CD4-positive, alpha-beta T cell treated with Interleukin-1 beta for 1 hour (primary cell): ENCODE results near the gene CERT1.
"Not testable (repeated sequence)": the region's sequence is repeated elsewhere in the genome, so short reads cannot be mapped to it uniquely, and the experiment has no call there.

ENCODE experiments used
- DNase-seq, 2 donors: peaks; one replicate each; pipeline ENCODE4 v3.0.0-alpha.2; 2020 to 2022

The CERT1 gene

GRCh38 chr5:75340714-75341478 is 170.5 kb downstream of the CERT1 start:
- DNase-seq: no peak

GRCh38 chr5:75338408-75338807 is 173.0 kb downstream of the CERT1 start:
- no peak for DNase-seq

GRCh38 chr5:75337366-75338021 is 173.9 kb downstream of the CERT1 start:
- DNase-seq: peak; percentile 16 to 34

GRCh38 chr5:75336615-75337336 is 174.7 kb downstream of the CERT1 start, which contains the start of gene HMGCR:
Gene HMGCR (plus strand): TSS chr5:75337220. CDS start chr5:75342606, 5,386 bp downstream.
- peak; percentile 98 to 99 for DNase-seq

GRCh38 chr5:75335952-75336614 is 175.3 kb downstream of the CERT1 start:
- DNase-seq: peak in 1 of 2 donors; percentile 12

GRCh38 chr5:75335486-75335885 is 175.9 kb downstream of the CERT1 start:
- no peak for DNase-seq

GRCh38 chr5:75334413-75334812 is 177.0 kb downstream of the CERT1 start:
- DNase-seq: not testable (repeated sequence)

GRCh38 chr5:75333759-75334158 is 177.7 kb downstream of the CERT1 start:
- DNase-seq: not testable (repeated sequence)

GRCh38 chr5:75331095-75332090 is 180.0 kb downstream of the CERT1 start:
- DNase-seq: no peak

- no peak for DNase-seq
Measured at GRCh38 chr5:75330404-75330803, 181.0 kb downstream of the CERT1 start.
